ENCODE measurements around the gene DENND4A.

Gene DENND4A

DNA sequence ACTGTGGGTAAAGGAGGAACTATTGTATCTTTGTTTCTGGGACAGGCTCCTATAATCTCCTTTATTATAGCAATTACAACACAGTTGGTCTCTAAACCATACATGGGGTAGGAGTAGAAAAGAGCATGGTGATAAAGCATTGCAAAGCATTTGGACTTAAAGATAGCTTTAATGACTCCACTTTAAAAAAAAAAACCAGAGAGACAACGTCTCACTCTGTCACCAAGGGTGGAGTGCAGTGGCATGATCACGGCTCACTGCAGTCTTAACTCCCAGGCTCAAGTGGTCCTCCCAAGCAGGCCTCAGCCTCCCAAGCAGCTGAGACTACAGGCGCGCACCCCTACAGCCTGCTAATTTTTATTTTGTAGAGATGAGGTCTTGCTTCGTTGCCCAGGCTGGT lies 68.2 kb downstream of the DENND4A start:
- TF ChIP-seq GATA2 (IDR thresholded peaks at IDR 0.05; ENCODE audit: low read depth, low read length), result no peak
- TF ChIP-seq GATA3 (IDR thresholded peaks at IDR 0.05; ENCODE audit: low read depth, low read length), result no peak

DNA sequence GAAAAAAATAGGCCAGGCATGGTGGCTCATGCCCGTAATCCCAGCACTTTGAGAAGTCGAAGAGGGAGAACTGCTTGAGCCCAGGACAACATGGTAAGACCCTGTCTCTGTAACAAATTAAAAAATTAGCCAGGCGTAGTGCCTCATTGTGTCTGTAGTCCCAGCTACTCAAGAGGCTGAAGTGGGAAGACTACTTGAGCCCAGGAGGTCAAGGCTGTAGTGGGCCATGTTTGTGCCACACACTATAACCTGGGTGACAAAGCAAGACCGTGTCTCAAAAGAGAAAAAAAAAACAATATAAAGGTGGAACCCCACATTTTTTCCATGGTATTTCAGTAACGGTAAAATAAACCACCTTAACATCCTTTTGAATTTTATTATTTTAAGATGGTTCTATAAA lies 69.9 kb downstream of the DENND4A start:
- TF ChIP-seq GATA3 (IDR thresholded peaks at IDR 0.05; ENCODE audit: low read depth, low read length) (no peak), GATA2 (IDR thresholded peaks at IDR 0.05; ENCODE audit: low read depth, low read length) (no peak)

DNA sequence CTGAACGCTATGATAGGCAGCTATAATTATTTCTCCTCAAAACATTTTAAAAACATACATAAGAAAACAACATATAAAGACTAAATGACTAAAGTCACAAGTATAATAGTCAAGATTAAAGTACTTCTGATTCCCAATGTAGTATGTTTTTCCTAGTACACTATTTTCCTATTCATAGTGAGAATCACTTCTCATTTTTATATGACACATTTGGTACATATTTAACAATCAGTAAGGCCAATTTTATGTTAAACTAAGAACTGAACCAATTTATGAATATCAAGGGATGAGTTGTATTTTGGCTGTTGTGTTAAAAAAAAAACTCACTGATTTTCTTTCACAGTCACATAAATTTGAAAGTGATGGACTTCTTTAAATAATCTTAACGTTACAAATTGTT lies 79.7 kb downstream of the DENND4A start:
- TF ChIP-seq GATA2 (IDR thresholded peaks at IDR 0.05; ENCODE audit: low read depth, low read length), result no peak
- no peak for TF ChIP-seq GATA3 (IDR thresholded peaks at IDR 0.05; ENCODE audit: low read depth, low read length)

DNA sequence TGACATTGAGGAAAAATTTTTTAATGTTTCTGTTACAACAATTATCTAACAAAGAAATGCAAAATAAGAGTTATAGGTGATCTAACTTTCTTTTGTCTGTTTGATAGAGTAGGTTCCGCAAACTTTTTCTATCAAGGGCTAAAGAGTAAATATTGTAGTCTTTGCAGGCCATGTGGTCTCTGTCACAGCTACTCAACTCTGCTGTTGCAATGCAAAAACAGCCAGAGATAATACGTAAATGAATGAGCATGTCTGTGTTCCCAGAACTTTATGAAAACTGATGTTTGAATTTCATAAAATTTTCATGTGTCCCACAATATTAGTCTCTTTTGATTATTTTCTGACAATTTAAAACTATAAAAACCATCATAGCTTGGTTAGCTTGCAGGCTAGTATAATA lies 97.0 kb downstream of the DENND4A start:
- TF ChIP-seq GATA3 (IDR thresholded peaks at IDR 0.05; ENCODE audit: low read depth, low read length) (no peak), GATA2 (IDR thresholded peaks at IDR 0.05; ENCODE audit: low read depth, low read length) (no peak)

DNA sequence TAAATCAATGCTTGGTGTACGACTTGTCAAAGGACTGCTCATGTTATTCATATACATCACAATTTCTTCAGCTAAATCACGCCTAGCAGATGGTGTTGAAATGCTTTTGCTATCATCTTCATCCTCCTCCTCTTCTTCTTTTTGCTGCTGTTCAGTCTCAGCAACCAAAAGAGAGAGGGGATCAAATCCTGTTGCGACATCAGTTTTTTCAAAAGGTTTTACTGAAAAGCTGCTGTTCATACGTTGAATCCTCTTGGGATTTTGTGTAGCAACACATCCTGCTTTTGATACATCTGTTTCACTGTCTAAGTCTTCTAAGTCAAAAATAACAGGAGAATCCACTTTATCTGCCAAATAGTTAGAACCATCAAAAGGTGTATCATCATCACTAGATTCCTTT lies 101.3 kb downstream of the DENND4A start:
- no peak for TF ChIP-seq GATA2 (IDR thresholded peaks at IDR 0.05; ENCODE audit: low read depth, low read length)
- TF ChIP-seq GATA3 (IDR thresholded peaks at IDR 0.05; ENCODE audit: low read depth, low read length), result no peak

DNA sequence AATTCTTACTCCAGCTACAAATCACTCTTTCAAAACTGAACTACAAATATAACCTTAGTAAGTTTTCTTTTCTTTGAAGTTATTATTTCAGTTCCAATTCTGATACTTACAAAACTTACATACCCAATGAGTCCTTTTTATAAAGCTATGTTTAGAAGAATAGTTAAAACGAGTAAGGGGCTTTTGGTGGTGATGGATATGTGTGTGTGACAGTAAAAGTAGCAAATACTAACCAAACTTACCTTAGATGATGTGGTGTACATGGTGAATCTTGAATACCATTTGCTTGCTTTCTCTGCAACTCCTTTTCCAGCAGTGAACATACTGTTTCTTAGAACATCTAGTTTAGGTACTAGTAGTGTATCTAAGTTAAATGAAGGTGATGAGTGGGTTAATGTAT lies 101.9 kb downstream of the DENND4A start:
- no peak for TF ChIP-seq GATA3 (IDR thresholded peaks at IDR 0.05; ENCODE audit: low read depth, low read length)
- no peak for TF ChIP-seq GATA2 (IDR thresholded peaks at IDR 0.05; ENCODE audit: low read depth, low read length)

DNA sequence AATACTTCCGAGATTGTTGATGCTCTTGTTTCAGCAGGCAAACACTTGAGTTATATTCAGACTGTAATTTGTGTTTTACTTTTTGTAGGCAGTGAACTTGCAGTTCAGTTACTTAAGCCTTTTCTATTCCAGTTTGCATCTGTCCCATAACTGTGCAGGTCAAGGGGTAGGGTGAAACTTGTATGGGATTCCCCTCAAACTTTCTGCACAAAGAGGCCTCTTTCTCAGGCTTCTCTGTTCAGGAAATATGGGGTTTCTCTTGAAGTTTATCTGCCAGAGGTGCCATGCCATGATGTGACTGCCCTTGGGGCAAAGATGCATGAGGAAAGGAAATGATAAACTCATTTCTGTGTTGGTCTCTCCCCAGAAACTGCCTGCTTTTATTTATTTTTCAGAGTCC lies 103.6 kb downstream of the DENND4A start:
- no peak for TF ChIP-seq GATA2 (IDR thresholded peaks at IDR 0.05; ENCODE audit: low read depth, low read length)
- no peak for TF ChIP-seq GATA3 (IDR thresholded peaks at IDR 0.05; ENCODE audit: low read depth, low read length)

DNA sequence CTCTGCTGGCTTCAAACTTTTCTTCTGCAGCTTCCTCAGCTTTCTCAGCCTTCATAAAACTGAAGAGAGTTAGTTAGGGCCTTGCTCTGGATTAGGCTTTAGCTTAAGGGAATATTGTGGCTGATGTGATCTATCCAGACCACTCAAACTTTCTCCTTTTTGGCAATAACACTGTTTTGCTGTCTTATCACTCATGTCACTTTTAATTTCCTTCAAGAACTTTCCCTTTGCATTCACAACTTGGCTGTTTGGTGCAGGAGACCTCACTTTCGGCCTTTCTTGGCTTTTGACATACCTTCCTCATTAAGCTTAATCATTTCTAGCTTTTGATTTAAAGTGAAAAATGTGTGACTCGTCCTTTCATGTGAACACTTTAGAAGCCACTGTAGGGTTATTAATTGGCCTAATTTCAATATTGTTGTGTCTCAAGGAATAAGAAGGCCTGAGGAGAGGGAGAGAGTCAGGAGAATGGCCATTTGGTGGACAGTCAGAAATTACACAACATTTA lies 109.6 kb downstream of the DENND4A start:
- TF ChIP-seq GATA2 (IDR thresholded peaks at IDR 0.05; ENCODE audit: low read depth, low read length) (no peak), GATA3 (IDR thresholded peaks at IDR 0.05; ENCODE audit: low read depth, low read length) (no peak)

DNA sequence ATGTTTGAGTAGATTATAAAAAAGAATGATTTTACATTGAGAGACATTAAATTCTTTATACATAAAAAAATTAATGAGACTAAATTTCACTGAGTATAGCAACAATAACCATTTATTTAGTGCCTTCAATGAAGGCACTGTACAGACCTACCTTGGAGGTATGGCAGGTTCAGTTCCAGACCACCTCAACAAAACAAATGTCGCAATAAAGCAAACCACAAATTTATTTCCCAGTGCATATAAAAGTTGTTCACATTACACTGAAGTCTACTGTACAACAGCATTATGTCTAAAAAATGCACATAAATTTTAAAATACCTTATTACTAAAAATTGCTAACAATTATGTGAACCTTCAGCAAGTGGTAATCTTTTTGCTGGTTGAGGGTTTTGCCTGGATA lies 111.5 kb downstream of the DENND4A start:
- TF ChIP-seq GATA3 (IDR thresholded peaks at IDR 0.05; ENCODE audit: low read depth, low read length), result no peak
- no peak for TF ChIP-seq GATA2 (IDR thresholded peaks at IDR 0.05; ENCODE audit: low read depth, low read length)

DNA sequence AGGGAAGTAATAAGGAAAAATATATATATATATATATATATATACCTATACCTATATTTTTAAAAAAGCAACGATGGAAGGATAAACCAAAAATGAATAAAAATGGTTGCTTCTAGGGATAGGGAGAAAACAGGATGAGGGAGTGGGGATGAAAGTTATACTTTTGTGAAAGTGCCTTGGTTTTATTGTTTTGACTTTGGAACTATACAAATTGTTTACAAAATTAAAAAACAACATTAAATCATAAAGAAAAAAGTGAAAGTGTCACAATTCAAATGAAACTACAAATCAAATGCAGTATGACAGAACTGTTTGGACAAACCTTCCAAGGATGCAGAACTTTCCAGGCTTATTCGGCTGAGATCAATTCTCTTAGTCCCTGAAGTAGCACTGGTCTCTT lies 116.0 kb downstream of the DENND4A start:
- TF ChIP-seq GATA2 (IDR thresholded peaks at IDR 0.05; ENCODE audit: low read depth, low read length) (no peak), GATA3 (IDR thresholded peaks at IDR 0.05; ENCODE audit: low read depth, low read length) (no peak)

DNA sequence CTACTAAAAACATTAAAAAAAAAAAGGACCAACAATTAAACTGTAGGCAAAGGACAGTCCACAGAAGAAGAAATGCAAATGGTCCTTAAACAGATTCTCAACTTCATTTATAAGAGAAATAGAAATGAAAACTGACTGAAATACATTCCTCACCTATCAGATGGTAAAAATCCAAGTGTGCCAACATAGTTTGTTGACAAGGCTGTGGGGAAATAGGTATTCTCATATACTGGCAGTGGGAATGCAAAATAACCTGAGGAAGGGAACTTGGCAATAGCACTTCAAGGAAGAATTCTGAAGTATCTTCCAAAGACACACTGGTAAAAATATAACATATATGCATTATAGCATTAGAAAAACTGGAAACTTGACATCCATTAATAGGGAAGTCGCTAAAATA lies 116.5 kb downstream of the DENND4A start:
- no peak for TF ChIP-seq GATA2 (IDR thresholded peaks at IDR 0.05; ENCODE audit: low read depth, low read length)
- TF ChIP-seq GATA3 (IDR thresholded peaks at IDR 0.05; ENCODE audit: low read depth, low read length), result no peak

DNA sequence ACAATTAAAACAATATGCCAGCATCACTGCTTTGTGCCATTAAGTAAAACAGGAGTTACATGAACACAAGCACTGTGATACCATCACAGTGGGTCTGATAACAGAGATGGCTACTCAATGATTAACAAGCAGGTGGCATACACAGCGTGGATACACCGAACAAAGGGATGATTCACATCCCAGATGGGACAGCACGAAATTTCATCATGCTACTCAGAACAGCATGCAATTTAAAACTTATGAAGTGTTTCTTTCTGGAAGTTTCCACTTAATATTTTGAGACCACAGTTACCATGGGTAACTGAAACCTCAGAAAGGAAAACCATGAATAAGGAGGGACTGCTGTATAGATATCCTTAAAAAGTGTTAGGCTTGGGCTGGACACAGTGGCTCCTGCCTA lies 125.8 kb downstream of the DENND4A start:
- TF ChIP-seq GATA3 (IDR thresholded peaks at IDR 0.05; ENCODE audit: low read depth, low read length), result 0 out of 2 replicates have a peak, but pooled peaks have one; percentile 24
- TF ChIP-seq GATA2 (IDR thresholded peaks at IDR 0.05; ENCODE audit: low read depth, low read length), result peak; percentile 26; the same call in 1 of the 2 replicates

DNA sequence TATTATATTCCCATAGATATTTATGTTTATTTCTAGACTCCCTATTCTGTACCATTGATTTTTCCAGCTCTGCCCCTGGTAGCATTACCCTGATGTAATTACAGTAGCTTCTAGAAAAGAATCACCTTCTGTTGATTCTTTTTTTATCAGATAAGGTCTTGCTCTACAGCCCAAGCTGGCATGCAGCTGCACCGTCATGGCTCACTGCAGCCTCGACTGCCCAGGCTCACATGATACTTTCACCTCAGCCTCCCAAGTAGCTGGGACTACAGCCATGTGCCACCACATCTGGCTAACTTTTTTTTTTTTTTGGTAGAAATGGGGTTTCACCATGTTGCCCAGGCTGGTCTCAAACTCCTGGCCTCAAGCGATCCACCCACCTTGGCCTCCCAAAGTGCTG lies 128.6 kb downstream of the DENND4A start:
- TF ChIP-seq GATA3 (IDR thresholded peaks at IDR 0.05; ENCODE audit: low read depth, low read length) (no peak), GATA2 (IDR thresholded peaks at IDR 0.05; ENCODE audit: low read depth, low read length) (no peak)

DNA sequence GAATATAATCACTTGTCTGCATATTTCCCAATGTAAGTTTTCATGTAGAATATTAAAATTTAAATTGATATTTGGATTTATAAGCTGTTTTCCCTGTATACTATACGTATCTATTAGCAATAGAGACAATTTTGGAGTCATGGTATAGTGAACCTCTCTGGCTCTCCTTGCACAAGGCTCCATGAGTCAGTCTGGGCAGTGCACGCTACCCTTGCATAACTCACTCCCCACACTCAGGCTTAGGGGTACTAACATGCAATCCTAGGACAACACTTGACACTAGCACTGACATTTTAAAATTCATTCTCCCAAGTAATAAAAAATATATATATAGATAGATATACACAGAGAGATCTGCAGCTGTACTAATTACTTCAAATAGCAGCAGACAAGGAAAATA lies 131.2 kb downstream of the DENND4A start:
- no peak for TF ChIP-seq GATA2 (IDR thresholded peaks at IDR 0.05; ENCODE audit: low read depth, low read length)
- no peak for TF ChIP-seq GATA3 (IDR thresholded peaks at IDR 0.05; ENCODE audit: low read depth, low read length)

DNA sequence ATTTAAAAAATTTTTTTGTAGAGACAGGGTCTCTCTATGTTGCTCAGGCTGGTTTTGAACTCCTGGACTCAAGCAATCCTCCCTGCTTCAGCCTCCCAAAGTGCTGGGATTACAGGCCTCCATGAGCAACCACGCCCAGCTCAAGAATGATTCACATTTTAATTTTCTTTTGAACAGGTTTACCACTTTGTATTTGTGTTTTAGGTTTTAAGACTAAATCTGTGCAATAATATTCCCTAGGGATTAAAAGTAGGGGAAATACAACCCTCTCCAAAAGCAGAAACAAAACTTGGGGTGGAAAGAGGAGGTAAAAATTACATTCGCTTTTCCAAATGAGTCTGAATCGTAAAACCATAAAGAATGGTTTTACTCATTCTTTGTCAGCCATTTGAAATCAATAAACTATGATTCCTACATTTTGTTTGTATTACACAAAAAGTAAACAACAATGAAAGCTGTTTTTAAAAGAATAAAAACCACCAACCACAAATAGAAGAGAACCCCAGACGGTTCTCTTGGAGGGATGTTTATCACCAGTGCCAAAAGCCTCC lies 132.5 kb downstream of the DENND4A start:
- TF ChIP-seq GATA3 (IDR thresholded peaks at IDR 0.05; ENCODE audit: low read depth, low read length) (no peak), GATA2 (IDR thresholded peaks at IDR 0.05; ENCODE audit: low read depth, low read length) (no peak)

DNA sequence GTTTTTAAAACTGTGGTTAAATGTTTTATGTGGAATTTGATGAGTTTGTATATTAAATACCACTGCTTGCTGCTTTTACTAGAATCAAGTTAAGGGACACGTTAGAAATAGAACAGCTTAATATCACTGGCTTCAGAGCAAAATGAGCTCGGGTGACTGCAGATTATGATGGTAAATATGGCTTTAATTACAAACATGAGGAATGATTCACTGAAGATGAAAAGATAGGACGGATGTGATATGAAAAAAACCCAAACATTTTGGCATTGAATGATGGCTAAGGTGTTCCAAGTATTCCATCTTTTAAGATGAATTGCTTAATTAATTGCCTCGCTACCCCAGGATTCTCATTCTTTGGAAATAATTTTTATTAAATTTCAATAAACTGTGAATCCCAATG lies 136.6 kb downstream of the DENND4A start:
- TF ChIP-seq GATA2 (IDR thresholded peaks at IDR 0.05; ENCODE audit: low read depth, low read length), result peak; percentile 53; the same call in 1 of the 2 replicates
- peak; percentile 88 for TF ChIP-seq GATA3 (IDR thresholded peaks at IDR 0.05; ENCODE audit: low read depth, low read length)
